GM21360 (cell line): ENCODE data around the gene GNMT.
"Not testable (repeated sequence)": the region's sequence is repeated elsewhere in the genome, so short reads cannot be mapped to it uniquely, and the experiment has no call there.

Experiments used
- ATAC-seq: cut with Tn5 transposase; IDR thresholded peaks from one replicate; pipeline ENCODE4 v1.9.1; 2021; ENCODE audit warnings: mild to moderate bottlenecking, moderate library complexity; ENCODE audit not compliant: unreplicated experiment

GNMT gene

DNA sequence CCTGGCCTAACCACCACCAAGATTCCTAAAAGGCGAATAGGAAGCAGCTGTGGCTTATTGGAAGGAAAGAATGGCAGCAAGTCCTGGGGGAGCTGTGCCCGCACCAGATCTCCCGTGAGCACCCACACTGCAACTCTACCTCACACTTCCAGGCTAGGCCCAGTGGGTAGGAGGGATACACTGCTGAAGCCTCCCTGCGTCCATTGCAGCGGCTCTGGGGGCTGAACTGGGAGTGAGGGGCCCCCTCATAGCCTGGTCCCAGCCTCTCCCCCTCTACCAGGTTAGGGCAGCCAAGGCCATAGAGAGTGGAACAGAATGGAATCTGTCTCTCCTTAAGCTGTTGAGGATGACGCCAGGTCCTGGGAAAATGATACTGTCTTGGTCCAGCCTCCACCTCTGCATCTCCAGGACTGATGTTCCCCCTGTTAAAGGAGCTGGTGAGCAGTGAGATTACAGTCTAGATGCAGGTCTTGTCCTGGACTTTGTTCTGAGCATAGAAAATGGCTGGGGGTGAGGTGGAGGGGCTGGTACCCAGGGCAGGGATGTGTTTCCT is 20.0 kb upstream of the GNMT start:
- no peak for ATAC-seq

DNA sequence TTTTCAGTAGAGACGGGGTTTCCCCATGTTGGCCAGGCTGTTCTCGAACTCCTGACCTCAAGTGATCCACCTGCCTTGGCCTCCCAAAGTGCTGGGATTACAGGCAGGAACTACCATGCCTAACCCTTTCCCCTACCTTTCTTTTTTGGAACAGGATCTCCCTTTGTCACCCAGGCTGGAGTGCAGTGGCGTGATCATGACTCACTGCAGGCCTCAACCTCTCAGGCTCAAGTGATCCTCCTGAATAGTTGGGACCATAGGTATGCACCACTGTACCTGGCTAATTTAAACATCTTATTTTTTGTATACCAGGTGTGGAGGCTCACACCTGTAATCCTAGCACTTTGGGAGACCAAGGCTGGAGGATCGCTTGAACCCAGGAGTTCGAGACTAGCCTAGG is 19.2 kb upstream of the GNMT start:
- not testable (repeated sequence) for ATAC-seq

DNA sequence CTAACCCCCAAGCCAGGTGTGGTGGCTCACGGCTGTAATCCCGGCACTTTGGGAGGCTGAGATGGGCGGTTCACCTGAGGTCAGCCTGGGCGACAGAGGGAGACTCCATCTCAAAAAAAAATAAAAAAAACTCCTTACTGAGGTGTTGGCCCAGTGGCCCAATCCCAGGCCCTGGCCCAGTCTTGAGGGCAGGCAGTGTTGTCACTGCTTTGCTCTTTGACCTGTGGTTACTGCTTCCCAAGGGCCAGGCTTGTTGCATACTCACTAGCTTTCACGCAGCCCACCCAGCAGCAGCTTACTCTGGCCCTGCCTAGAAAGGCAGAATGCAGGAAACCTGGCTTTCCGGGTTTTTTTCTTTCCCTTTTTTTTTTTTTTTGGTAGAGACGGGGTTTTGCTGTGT is 18.1 kb upstream of the GNMT start:
- no peak for ATAC-seq

DNA sequence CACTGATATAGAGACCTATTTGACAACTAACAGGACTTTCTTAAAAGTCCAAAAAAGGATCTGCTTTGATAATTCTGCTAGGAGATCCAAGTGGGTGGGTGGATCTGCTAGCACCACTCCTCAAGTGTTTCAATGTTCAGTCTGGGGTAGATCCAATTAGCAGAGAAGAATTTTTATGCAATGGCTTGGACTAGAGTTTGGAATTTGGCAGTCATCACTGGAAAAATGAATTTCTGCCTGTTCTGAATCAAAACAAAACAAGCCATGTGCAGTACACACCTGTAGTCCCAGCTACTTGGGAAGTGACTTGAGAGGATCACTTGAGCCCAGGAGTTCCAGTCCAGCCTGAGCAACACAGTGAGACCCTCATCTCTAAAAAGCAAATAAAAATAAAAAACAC is 12.6 kb upstream of the GNMT start:
- no peak for ATAC-seq

GRCh38 chr6:42952389-42952788 is 8.2 kb upstream of the GNMT start:
- no peak for ATAC-seq

DNA sequence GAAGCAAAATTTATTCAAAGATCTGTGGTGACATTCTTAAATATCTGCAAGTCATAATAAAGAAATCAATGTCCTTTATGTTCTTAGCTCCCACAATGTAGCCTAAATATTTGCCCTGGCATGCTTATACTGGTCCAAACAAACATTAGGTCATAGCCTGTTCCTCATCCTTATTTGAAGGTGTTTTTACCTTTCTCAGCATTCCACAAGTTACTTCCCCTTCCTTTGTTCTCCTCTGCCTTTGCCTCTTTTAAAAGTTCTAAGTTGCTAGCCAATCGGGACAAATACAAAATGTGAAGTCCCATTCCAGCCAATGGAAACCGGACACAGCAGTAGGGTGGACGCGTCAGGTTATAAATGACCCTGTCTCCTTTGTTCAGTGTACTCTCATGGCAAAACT is 6.1 kb upstream of the GNMT start:
- ATAC-seq = not testable (repeated sequence)

GRCh38 chr6:42958125-42958524 is 2.4 kb upstream of the GNMT start:
- ATAC-seq = no peak

DNA sequence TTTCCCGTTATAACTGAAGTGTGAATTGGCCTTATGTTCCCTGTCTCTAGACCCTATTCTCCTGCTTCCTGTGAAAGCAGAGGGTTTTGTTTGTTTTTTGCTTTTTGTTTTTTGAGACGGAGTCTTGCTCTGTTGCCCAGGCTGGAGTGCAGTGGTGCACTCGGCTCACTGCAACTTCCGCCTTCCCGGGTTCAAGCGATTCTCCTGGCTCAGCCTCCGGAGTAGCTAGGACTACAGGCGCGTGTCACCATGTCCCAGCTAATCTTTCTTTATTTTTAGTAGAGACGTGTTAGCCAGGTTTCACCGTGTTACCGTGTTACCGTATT is 674 bp upstream of the GNMT start:
- no peak for ATAC-seq

DNA sequence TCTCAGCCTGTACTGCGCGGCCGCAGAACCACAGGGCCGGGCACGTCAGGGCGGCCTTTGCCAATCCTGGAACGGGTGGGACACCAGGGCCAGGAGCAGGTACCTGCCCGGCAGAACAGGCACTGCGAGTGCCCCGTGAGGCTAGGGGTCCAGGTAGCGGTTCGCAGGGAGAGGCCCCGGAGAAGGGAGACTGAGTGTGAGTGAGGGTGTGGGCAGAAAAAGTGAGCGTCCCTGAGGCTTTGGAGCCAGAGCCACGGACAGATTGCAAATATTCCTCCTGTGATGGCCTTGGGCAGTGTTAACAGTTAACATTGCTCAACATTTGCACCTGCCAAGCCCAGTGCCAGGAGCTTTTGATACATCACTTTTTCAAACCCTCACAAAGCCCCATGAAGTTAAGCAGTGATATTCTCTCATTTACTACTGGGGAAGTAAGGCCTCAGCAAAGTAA is 491 bp downstream of the GNMT start:
- no peak for ATAC-seq

GRCh38 chr6:42962096-42962495 is 1.5 kb downstream of the GNMT start:
- ATAC-seq = no peak

DNA sequence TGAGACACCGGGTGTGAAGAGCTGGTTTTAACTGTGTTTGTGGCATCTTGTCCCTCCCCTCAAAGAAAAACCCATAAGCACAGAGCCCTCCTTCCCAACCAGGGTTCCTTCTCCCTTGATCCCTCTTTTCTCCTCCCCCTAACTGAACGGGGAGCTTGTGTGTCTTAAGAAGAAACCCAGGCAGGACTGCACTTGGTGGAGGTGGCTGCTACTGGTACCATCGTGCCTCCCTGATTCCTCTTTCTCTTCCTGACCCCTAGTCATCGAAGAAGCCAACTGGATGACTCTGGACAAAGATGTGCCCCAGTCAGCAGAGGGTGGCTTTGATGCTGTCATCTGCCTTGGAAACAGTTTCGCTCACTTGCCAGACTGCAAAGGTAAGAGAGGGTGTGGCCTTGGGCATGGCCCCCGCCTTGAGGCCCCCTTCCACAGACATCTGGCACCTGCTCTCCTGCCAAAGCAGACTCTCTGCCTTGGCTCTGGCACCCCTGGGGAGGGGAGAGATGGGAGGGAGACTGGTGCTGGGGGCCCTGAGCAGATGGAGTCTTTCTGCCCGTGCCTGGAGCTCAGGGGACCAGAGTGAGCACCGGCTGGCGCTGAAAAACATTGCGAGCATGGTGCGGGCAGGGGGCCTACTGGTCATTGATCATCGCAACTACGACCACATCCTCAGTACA is 2.1 kb downstream of the GNMT start:
- ATAC-seq = no peak

GRCh38 chr6:42963179-42963854 is 2.8 kb downstream of the GNMT start:
- no peak for ATAC-seq

- no peak for ATAC-seq
Measured at GRCh38 chr6:42963855-42964605, 3.5 kb downstream of the GNMT start.

GRCh38 chr6:42966571-42966970 is 6.0 kb downstream of the GNMT start:
- ATAC-seq = no peak

DNA sequence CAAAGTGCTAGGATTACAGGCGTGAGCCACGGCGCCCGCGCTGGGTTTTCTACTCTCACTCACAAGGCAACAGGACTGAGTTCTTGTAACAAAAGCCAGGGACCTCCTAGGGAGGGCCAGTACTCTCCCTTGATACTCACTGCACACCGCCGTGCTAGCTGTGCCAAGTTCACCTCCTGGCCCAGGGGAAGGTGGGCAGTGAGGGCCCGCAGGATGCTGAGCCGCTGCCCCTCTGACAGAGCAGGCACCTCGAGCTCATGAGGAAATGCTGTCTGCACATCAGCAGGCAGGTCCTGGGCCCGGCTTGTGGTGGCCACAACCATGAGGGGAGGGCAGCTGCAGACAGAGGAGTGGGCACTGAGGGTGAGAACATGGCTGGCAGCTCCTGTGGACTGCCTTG is 6.7 kb downstream of the GNMT start:
- no peak for ATAC-seq

- no peak for ATAC-seq
Measured at GRCh38 chr6:42968126-42968701, 7.7 kb downstream of the GNMT start.

DNA sequence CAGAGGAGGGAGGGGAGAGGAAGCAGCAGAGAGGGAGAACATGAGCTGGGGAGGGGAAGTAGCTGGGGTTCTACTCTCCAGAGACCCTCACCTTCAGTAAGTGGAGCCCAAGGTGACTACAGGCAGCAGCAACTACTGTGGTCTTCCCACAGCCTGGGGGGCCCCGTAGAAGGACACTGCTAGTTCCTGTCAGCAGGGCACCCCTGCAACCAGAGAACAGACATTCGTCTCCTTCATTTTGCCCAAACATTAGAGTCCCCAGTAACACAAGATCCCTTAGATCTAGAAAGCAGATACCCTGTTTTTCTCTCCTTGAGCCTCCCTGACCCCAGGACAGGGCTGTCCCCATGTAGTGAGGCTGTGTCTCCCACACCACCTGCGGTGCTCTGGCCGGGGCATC is 8.2 kb downstream of the GNMT start:
- ATAC-seq = no peak

DNA sequence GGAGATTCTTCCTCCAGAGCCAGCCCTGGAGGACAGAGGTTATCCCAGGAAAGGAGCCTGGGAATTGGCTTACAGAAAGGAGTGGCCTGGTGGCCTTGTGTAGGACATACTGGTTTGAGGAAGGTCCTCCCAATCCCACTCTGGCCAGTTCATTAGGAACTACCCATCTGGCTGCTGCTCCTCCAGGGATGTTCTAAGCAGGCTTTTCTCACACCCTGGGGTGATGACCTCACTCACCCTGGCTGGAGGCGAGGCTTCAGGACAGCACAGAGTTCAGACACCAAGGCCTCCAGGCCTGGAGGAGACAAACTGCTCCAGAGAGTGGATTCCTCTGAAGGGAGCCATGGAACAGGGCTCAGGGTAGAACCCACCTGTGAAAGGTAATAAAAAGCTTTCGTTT is 8.9 kb downstream of the GNMT start:
- ATAC-seq = no peak

DNA sequence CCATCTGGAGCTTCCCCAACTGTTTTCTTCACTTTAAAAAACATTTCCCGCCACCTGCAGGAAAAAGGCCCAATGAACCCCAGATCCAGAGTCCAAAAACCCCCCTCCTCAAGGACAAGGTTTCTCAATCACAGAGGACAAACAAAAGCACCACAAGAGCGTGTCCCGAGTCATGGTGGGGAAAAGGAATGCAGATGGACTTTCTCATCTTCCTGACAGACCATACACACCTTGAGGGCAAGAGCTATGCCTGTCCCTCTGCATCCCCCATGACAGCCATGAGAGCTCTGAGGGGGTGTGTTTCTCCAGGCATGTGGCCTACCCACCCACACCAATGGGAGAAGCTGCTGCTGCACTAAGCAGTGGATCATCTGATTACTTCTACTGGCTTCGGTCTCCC is 9.4 kb downstream of the GNMT start:
- no peak for ATAC-seq

- ATAC-seq = no peak
Measured at GRCh38 chr6:42970871-42971612, 10.5 kb downstream of the GNMT start.
